RKO (cell line): ENCODE results near the gene PRUNE2.

Experiments
- DNase-seq: peaks from one replicate; pipeline ENCODE4 v3.0.0-alpha.2; 2016; ENCODE audit warnings: low spot score

PRUNE2 gene

GRCh38 chr9:76654575-76654974, 251.3 kb downstream of the PRUNE2 start:
- DNase-seq, result no peak

GRCh38 chr9:76654051-76654461, 251.9 kb downstream of the PRUNE2 start:
- DNase-seq, result no peak

- DNase-seq, result no peak
Measured at GRCh38 chr9:76652894-76653293, 253.0 kb downstream of the PRUNE2 start.

- DNase-seq, result no peak
Measured at GRCh38 chr9:76651119-76651705, 254.7 kb downstream of the PRUNE2 start.

GRCh38 chr9:76650692-76651091, 255.2 kb downstream of the PRUNE2 start:
- DNase-seq, result no peak

- DNase-seq, result no peak
Measured at GRCh38 chr9:76649894-76650293, 256.0 kb downstream of the PRUNE2 start.

- DNase-seq, result no peak
Measured at GRCh38 chr9:76646249-76646648, 259.7 kb downstream of the PRUNE2 start.

- DNase-seq, result no peak
Measured at GRCh38 chr9:76644647-76645250, 261.2 kb downstream of the PRUNE2 start.

GRCh38 chr9:76644171-76644570, 261.7 kb downstream of the PRUNE2 start:
- DNase-seq, result no peak

- DNase-seq, result no peak
Measured at GRCh38 chr9:76643399-76644117, 262.4 kb downstream of the PRUNE2 start.

GRCh38 chr9:76642701-76643209, 263.2 kb downstream of the PRUNE2 start:
- no peak for DNase-seq

- DNase-seq, result no peak
Measured at GRCh38 chr9:76642074-76642473, 263.8 kb downstream of the PRUNE2 start.

GRCh38 chr9:76638001-76638400, 267.9 kb downstream of the PRUNE2 start:
- DNase-seq, result no peak

GRCh38 chr9:76637416-76637815, 268.5 kb downstream of the PRUNE2 start:
- DNase-seq, result no peak

GRCh38 chr9:76634356-76635054, 271.4 kb downstream of the PRUNE2 start:
- no peak for DNase-seq

GRCh38 chr9:76630916-76631315, 275.0 kb downstream of the PRUNE2 start:
- no peak for DNase-seq

GRCh38 chr9:76629205-76629990, 276.5 kb downstream of the PRUNE2 start:
- no peak for DNase-seq

- DNase-seq, result no peak
Measured at GRCh38 chr9:76628155-76628554, 277.8 kb downstream of the PRUNE2 start.

- no peak for DNase-seq
Measured at GRCh38 chr9:76626980-76627379, 278.9 kb downstream of the PRUNE2 start.

- DNase-seq, result no peak
Measured at GRCh38 chr9:76626141-76626540, 279.8 kb downstream of the PRUNE2 start.

- DNase-seq, result no peak
Measured at GRCh38 chr9:76624391-76625048, 281.4 kb downstream of the PRUNE2 start.
